ENCODE data around the gene TMEM161B. TPM values are rescaled to one million over a fixed set of nuclear protein-coding genes. Genes with fewer than 3 reads are reported as not detected.

The TMEM161B gene
- total and polyA plus RNA-seq, 2 of the 13 experiments (the other 11 are each of a cell fraction or from before 2014, with no cell fraction given), result 15.0 to 22.1 TPM

DNA sequence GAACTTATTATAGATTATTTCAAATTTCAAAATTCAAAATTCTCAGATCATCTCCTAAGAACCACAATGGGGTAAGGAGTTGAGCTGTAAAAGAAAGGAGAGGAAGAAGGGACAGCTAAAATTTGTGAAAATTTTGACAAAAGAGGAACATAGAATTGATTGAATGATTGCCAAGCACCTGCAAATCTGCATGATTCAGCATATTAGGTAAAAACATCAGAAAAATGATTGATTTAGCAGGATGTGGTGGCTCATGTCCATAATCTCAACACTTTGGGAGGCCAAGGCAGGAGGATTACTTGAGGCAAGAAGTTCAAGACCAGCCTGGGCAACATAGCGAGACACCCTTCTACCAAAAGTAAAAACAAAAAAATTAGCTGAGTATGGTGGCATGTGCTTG, 14.3 kb downstream of the TMEM161B start:
- ATAC-seq (no peak), DNase-seq (ENCODE audit: low spot score) (no peak), FAIRE-seq (no peak)
- H2AFZ ChIP-seq (ENCODE audit: low read length), result no peak overlapping the region
- peaks cover 7% of the 10 kb centered on the region; the same call in 1 of the 2 replicates for H3K4me1 ChIP-seq (ENCODE audit: insufficient read depth, low read length)
- no peak overlapping the region for H3K27ac ChIP-seq (ENCODE audit: extremely low read length, insufficient read depth, low read length)
- H3K9ac ChIP-seq (ENCODE audit: insufficient read depth, low read depth, low read length), result no peak overlapping the region
- no TSS peak for BruUV-seq (replicated peaks)
- TF ChIP-seq SAFB2 (CRISPR knock-in tag; IDR thresholded peaks at IDR 0.05; ENCODE audit: borderline replicate concordance, low read depth) (no peak), TOPORS (CRISPR knock-in tag; IDR thresholded peaks at IDR 0.05) (no peak), THAP11 (CRISPR knock-in tag; IDR thresholded peaks at IDR 0.05) (no peak), NFE2L2 (IDR thresholded peaks at IDR 0.05; ENCODE audit: low read length) (peak; percentile 24; the same call in 1 of the 2 replicates), TERF1 (CRISPR knock-in tag; IDR thresholded peaks at IDR 0.05) (no peak), MAFK (conservative IDR thresholded peaks at IDR 0.05 in 1 of 2, IDR thresholded peaks at IDR 0.05 in 1 of 2; ENCODE audit: low read length in 2 of 2) (peak; percentile 29 to 65), PRPF4 (IDR thresholded peaks at IDR 0.05; ENCODE audit: low read depth, low read length, poor library complexity, severe bottlenecking) (no peak), ZNF562 (CRISPR knock-in tag; IDR thresholded peaks at IDR 0.05; ENCODE audit: borderline replicate concordance) (no peak), NR2F6 (IDR thresholded peaks at IDR 0.05) (no peak), NR2F6 (CRISPR knock-in tag; IDR thresholded peaks at IDR 0.05) (no peak), ATF7 (IDR thresholded peaks at IDR 0.05) (no peak), ATF7 (CRISPR knock-in tag; IDR thresholded peaks at IDR 0.05) (no peak), MTA3 (CRISPR knock-in tag; IDR thresholded peaks at IDR 0.05) (no peak), SMARCC2 (IDR thresholded peaks at IDR 0.05) (no peak), ZFP41 (CRISPR knock-in tag; IDR thresholded peaks at IDR 0.05; ENCODE audit: borderline replicate concordance) (no peak), ZNF136 (CRISPR knock-in tag; IDR thresholded peaks at IDR 0.05; ENCODE audit: low read depth) (no peak), ZBTB4 (CRISPR knock-in tag; IDR thresholded peaks at IDR 0.05; ENCODE audit: borderline replicate concordance) (no peak), ZBTB42 (CRISPR knock-in tag; IDR thresholded peaks at IDR 0.05) (no peak)
- H3K4me3 ChIP-seq (replicated peaks in 1 of 3; ENCODE audit: insufficient read depth in 1 of 3, low read depth in 2 of 3, low read length in 3 of 3), result no peak overlapping the region
- H3K36me3 ChIP-seq (replicated peaks in 1 of 2; ENCODE audit: control insufficient read depth in 1 of 2, insufficient read depth in 2 of 2, low read length in 2 of 2), result no peaks in the 10 kb centered on the region; a peak in 1 of 5 replicates
- H3K79me2 ChIP-seq (ENCODE audit: insufficient read depth, low read length), result peaks cover 93% of the 10 kb centered on the region
- ChIA-PET POLR2A (no interaction called here), CTCF (ENCODE audit: low intra/inter-chr PET ratio, low total read pairs) (no interaction called here)
- in situ Hi-C loops (cut with HindIII; ENCODE audit: extremely low pct_ligation_motif_present, low pct_unique_long_range_greater_than_20kb) (no loop called here), intact Hi-C loops (cut with micrococcal nuclease; ENCODE audit: unreplicated experiment) (no loop called here)
- H4K20me1 ChIP-seq (ENCODE audit: insufficient read depth, low read length), result peaks cover 6% of the 10 kb centered on the region; the same call in 1 of the 2 replicates
- no peaks in the 10 kb centered on the region for H3K27me3 ChIP-seq (ENCODE audit: control insufficient read depth in 1 of 2, insufficient read depth in 2 of 2, low read length in 2 of 2)
- H3K4me2 ChIP-seq (ENCODE audit: low read depth, low read length), result no peak overlapping the region
- H3K9me3 ChIP-seq (ENCODE audit: low read length), result no peaks in the 10 kb centered on the region
- WGBS (ENCODE audit: low lambda C conversion rate), result 100% methylated on average over 1 of the region's 1 CpG

Measured in HepG2 (cell line).